Testis (tissue), 2 donors: Measurements from ENCODE around the gene MYOC.

Experiments
- CTCF ChIP-seq, 3 experiments: fragments of 450-650 bp in 2 of 3; fragments of 200-600 bp in 1 of 3; sonication (generic) in 1 of 3; IDR thresholded peaks; one replicate each; pipeline ENCODE4 v1.5.1; 2016 to 2019; ENCODE audit warnings: antibody characterized with exemption in 3 of 3, mild to moderate bottlenecking in 2 of 3, moderate library complexity in 1 of 3
- POLR2A ChIP-seq: fragments of 450-650 bp; IDR thresholded peaks from one replicate; pipeline ENCODE4 v1.6.1; 2017; ENCODE audit warnings: antibody characterized with exemption, mild to moderate bottlenecking, moderate library complexity

- no peak for TF ChIP-seq CTCF (IDR thresholded peaks at IDR 0.05)
- TF ChIP-seq POLR2A: no peak
Observed at GRCh38 chr1:171611306-171611705, 41.2 kb downstream of the MYOC start.
